OCI-M1 (cell line): Measurements from ENCODE around the gene CENPM.

Source experiments
- DNase-seq: peaks from one replicate; lab custom pipeline; 2025; lab: John Stamatoyannopoulos, UW

The CENPM gene

DNA sequence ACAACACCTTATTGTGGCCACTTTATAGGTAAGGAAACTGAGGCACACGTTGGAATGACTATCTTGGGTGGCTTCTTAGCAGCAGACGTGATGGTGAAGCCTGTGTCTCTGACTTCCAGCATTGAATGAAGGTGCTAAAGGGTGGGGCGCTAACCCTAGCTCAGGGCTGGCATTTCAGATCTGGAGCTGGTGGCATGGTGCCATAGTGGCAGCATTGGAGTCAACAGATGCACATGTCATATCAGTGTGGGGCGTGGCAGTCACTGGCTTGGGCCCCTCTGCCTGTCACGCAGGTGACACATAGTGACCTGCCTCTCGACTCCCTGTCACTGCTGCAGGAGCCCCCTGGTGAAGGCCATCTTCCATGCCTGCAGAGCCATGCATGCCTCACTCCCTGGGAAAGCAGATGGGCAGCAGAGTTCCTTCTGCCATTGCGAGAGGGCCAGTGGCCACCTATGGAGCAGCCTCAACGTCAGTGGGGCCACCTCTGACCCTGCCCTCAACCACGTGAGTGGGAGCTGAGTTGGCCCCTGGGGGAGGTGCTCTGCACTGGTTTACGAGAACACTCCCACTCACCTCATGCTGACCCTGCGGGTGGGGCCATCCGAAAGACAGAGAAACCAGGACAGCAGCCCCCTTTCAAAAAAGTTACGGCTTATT is 46.8 kb downstream of the CENPM start:
- no peak for DNase-seq

DNA sequence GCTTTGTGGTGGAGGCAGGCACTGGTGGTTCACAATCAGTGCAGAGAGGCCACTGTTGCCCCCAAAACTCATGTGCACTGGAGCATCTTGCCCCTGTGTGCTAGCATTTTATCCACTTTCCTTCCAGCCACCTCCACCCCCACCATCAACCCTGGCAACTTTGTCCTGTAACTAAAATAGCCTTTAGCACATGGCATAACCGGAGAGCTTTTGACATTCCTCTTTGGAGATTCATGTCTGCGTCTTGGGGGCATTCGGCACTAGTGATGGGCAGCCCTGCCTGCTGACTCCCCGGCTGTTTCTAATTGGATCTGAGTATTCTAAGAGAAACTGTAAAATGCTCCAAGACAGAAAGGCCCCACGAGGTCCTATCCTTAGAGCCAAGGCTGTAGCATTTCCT is 47.8 kb downstream of the CENPM start:
- no peak for DNase-seq

DNA sequence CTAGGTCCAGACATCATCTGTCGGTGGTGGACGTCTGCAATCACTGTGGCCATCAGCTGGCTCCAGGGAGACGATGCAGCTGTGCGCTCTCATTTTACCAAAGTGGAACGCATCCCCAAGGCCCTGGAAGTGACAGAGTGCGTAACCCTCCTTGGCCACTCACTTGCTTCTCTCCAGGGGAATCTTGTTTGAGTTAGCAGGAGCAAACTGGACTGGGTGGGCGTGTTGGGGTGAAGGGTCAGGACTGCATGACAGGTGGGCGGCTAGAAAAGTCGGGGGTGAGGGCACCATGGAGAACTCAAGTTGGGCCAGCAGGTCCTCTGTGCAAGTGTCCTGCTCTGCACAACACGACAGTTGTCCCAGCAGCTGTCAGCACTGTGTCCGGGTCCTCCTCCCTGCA is 48.3 kb downstream of the CENPM start:
- DNase-seq, result no peak

DNA sequence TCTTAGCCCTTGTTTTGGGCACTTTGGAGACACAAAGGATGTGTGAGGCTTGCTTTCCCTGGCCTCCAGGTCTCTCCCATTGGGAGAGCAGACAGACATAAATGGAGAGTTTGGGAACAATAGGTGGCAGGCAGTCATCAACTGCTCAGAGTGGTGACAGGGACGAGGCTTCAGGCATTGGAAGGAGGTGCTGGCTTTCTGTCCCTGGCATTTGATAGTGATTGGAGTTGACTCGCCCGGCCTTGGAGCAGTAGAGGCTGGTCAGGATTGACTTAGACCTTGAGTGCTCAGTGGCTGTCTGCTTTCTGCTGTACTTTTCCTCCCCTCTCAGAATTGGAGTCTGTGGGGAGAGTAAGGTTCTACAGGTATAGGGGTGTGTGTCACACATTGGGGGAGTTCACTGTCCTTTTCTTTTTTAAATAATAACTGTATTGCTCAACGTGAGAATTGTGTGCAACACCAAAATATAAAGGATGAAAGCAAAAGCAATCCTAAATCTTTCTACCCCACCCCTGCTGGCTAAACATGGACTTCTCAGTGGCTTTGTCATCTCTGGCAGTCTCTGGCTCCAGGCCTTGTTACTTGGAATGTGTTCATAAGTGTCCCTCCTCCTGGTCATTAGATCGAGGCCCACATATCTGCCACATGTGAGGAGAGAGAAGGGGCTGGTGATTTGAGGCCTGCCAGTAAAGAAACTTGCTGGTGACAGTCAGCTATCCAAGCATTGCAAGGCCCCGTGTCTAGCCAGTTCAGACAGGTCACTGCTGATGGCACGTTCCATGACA is 53.2 kb downstream of the CENPM start:
- no peak for DNase-seq

DNA sequence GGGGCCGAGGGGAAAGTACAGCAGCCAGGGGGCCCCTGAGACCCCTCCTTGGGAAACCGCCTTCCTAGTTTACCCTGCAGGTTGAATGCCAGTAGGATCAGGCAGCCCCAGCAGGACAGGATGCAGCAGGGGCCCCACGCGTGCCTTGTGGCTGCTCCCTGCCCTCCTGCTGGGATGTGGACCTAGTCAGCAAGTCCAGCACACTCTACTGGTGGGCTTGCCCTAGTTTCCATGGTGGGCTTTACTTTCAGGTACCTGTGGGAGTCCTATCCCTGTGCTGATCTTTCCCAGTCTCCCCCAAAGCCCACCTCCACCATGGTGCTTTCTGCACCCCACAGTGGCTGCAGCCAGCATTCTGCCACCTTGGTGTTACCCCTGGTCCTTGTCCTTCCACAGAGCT is 54.2 kb downstream of the CENPM start:
- DNase-seq, result no peak

DNA sequence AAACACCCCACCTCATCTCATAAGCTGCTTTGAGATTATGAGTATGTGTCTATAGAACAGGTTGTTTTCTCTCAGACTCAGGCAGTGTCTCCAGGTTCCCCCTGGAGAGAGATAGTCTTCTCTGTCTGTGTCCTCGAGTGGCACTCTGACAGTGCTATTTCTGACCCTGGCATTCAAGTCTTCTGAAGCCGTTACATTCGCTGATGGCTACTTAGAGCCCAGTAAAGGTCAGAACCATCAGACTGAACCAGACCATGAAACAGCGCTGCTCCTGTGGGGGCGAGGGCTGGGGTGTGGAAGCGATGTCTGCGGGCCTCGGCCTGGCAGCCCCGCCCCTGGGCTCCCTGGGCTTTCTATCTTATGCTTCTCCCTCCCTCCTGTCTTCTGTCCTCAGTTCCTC is 55.5 kb downstream of the CENPM start:
- no peak for DNase-seq
